Measurements from ENCODE around the gene GATA2.

- TF ChIP-seq CTCF (IDR thresholded peaks at IDR 0.05; ENCODE audit: low read depth, low read length) (no peak), MAX (IDR thresholded peaks at IDR 0.05; ENCODE audit: low read depth, low read length) (no peak), POLR2A (IDR thresholded peaks at IDR 0.05; ENCODE audit: extremely low read depth, insufficient read length) (no peak)
These were observed 29.2 kb downstream of the GATA2 start for GRCh38 chr3:128463771-128464170.

Data from NB4 (cell line).